MM.1S (cell line): Measurements from ENCODE around the gene CCR3.

ENCODE experiments used
- DNase-seq: peaks from one replicate; pipeline ENCODE4 v3.0.0-alpha.2; 2015
- H2AFZ ChIP-seq: fragments of 300-600 bp; sonication (generic); 2 replicates; pipeline ENCODE4 v1.6.0; 2016; ENCODE audit warnings: antibody characterized with exemption, low read length
- H3F3A ChIP-seq: fragments of 300-600 bp; sonication (generic); 2 replicates; pipeline ENCODE4 v1.6.1; 2016; ENCODE audit warnings: mild to moderate bottlenecking, antibody characterized with exemption, low read length, moderate library complexity, mixed read lengths; ENCODE audit not compliant: insufficient read depth
- H3K27ac ChIP-seq: fragments of 300-600 bp; sonication (generic); 2 replicates; pipeline ENCODE4 v1.5.1; 2016; ENCODE audit warnings: mild to moderate bottlenecking, low read length
- H3K27me3 ChIP-seq: fragments of 300-600 bp; sonication (generic); replicated peaks from 2 replicates; pipeline ENCODE4 v1.6.0; 2016; ENCODE audit warnings: low read length; ENCODE audit not compliant: insufficient read depth
- H3K36me3 ChIP-seq: fragments of 300-600 bp; sonication (generic); replicated peaks from 2 replicates; pipeline ENCODE4 v1.6.1; 2016; ENCODE audit warnings: mild to moderate bottlenecking, low read length, mixed read lengths; ENCODE audit not compliant: insufficient read depth
- H3K4me1 ChIP-seq: fragments of 300-600 bp; sonication (generic); 2 replicates; pipeline ENCODE4 v1.6.1; 2016; ENCODE audit warnings: low read length, mixed read lengths
- H3K4me2 ChIP-seq: fragments of 300-600 bp; sonication (generic); 2 replicates; pipeline ENCODE4 v1.6.0; 2016; ENCODE audit warnings: low read depth, low read length
- H3K4me3 ChIP-seq: fragments of 300-600 bp; sonication (generic); 2 replicates; pipeline ENCODE4 v1.5.1; 2016; ENCODE audit warnings: low read length, mixed read lengths
- H3K79me2 ChIP-seq: fragments of 300-600 bp; sonication (generic); 2 replicates; pipeline ENCODE4 v1.6.1; 2016; ENCODE audit warnings: mixed run types, low read length, mixed read lengths
- H3K9ac ChIP-seq: fragments of 300-600 bp; sonication (generic); 2 replicates; pipeline ENCODE4 v1.6.1; 2016; ENCODE audit warnings: low read length, mixed read lengths
- H3K9me2 ChIP-seq: fragments of 300-600 bp; sonication (generic); replicated peaks from 2 replicates; pipeline ENCODE4 v1.6.1; 2016; ENCODE audit warnings: mild to moderate bottlenecking, low read length, mixed read lengths; ENCODE audit not compliant: insufficient read depth
- H3K9me3 ChIP-seq: fragments of 300-600 bp; sonication (generic); replicated peaks from 2 replicates; pipeline ENCODE4 v1.6.1; 2016; ENCODE audit warnings: mild to moderate bottlenecking, low read length, mixed read lengths; ENCODE audit not compliant: insufficient read depth
- H4K20me1 ChIP-seq: fragments of 300-600 bp; sonication (generic); 2 replicates; pipeline ENCODE4 v1.6.1; 2016; ENCODE audit warnings: mild to moderate bottlenecking, low read length, moderate library complexity, mixed read lengths; ENCODE audit not compliant: insufficient read depth
- EZH2 ChIP-seq: fragments of 300-600 bp; sonication (generic); optimal IDR thresholded peaks from 2 replicates; pipeline ENCODE3; 2017; ENCODE audit warnings: low read depth, mild to moderate bottlenecking, antibody characterized with exemption, low read length, mixed read lengths
- EZH2phosphoT487 ChIP-seq: fragments of 300-600 bp; sonication (generic); IDR thresholded peaks from 2 replicates; pipeline ENCODE4 v1.6.1; 2018; ENCODE audit warnings: antibody characterized with exemption, low read length
- TF ChIP-seq, protein P1 (sequence below): fragments of 300-600 bp; sonication (generic); IDR thresholded peaks from 2 replicates; pipeline ENCODE4 v1.5.1; 2016; ENCODE audit warnings: antibody characterized with exemption, low read length, mixed read lengths

Gene CCR3

DNA sequence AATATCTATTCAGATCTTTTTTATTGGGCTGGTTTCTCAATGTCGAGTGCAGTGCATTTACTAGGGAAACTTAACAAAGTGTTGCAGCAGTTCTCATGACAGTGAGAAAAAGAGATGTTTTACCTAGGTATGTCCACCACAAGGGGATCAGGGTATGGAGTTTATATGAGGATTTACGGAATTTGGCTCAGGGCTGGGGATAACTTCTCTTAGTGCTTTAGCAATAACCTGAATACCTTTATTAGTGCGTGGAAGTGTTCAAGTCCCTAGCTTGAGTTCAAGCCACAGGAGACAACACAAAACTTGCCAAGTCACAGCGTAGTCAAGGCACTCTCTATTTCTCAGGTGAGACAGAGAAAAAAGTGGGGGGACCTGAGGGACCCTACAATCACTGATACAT is 3.9 kb upstream of the CCR3 start:
- DNase-seq: no peak
- no peaks in the 10 kb centered on the region for H4K20me1 ChIP-seq
- H3K79me2 ChIP-seq: no peaks in the 10 kb centered on the region
- TF ChIP-seq, protein P1, sequence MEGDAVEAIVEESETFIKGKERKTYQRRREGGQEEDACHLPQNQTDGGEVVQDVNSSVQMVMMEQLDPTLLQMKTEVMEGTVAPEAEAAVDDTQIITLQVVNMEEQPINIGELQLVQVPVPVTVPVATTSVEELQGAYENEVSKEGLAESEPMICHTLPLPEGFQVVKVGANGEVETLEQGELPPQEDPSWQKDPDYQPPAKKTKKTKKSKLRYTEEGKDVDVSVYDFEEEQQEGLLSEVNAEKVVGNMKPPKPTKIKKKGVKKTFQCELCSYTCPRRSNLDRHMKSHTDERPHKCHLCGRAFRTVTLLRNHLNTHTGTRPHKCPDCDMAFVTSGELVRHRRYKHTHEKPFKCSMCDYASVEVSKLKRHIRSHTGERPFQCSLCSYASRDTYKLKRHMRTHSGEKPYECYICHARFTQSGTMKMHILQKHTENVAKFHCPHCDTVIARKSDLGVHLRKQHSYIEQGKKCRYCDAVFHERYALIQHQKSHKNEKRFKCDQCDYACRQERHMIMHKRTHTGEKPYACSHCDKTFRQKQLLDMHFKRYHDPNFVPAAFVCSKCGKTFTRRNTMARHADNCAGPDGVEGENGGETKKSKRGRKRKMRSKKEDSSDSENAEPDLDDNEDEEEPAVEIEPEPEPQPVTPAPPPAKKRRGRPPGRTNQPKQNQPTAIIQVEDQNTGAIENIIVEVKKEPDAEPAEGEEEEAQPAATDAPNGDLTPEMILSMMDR: no peak
- TF ChIP-seq EZH2: no peak
- TF ChIP-seq EZH2phosphoT487: no peak
- H3K4me3 ChIP-seq: no peak overlapping the region
- no peak overlapping the region for H2AFZ ChIP-seq
- no peak overlapping the region for H3K27ac ChIP-seq
- no peak overlapping the region for H3K9ac ChIP-seq
- H3K4me1 ChIP-seq: peaks cover 8% of the 10 kb centered on the region
- no peaks in the 10 kb centered on the region for H3K36me3 ChIP-seq
- no peaks in the 10 kb centered on the region for H3K9me3 ChIP-seq
- no peaks in the 10 kb centered on the region for H3K9me2 ChIP-seq
- no peaks in the 10 kb centered on the region for H3F3A ChIP-seq
- H3K27me3 ChIP-seq: no peaks in the 10 kb centered on the region
- H3K4me2 ChIP-seq: no peak overlapping the region

DNA sequence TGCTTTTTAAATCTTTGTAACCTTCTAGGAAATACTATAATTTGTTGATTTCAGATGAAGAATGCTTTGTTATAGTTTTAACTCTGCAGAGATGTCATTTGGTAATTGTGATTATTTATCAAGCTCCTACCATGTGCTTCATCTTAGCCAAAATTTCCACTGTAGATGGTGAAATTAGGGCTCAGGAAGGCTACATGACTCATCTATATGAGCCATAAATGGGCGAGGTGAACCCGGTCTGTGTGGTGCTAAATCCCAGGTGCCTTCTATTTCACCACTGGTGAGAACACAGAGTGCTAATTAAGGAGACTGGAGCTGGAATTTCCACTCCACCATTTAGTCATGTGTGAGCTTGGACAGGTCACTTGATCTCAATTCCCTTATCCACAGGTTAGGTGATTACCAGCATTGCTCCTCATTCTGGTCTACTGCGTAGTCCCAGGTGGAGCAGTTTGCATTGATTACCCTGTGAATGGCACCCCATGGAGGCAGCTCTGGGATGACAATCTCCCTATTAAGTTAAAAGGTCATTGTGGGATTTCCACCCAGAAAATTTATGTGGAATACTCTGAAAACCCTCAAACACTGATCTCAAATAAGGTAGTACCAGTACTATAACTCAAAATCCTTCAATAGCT is 2.8 kb upstream of the CCR3 start:
- TF ChIP-seq, protein P1: no peak
- TF ChIP-seq EZH2phosphoT487: no peak
- TF ChIP-seq EZH2: no peak
- H3K9me2 ChIP-seq: no peaks in the 10 kb centered on the region
- no peak overlapping the region for H3K9ac ChIP-seq
- H3K36me3 ChIP-seq: no peaks in the 10 kb centered on the region
- DNase-seq: no peak
- no peak overlapping the region for H3K4me2 ChIP-seq
- H3K9me3 ChIP-seq: no peaks in the 10 kb centered on the region
- H2AFZ ChIP-seq: no peak overlapping the region
- H3K27me3 ChIP-seq: no peaks in the 10 kb centered on the region
- no peak overlapping the region for H3K27ac ChIP-seq
- no peak overlapping the region for H3K4me3 ChIP-seq
- H3F3A ChIP-seq: no peaks in the 10 kb centered on the region
- no peaks in the 10 kb centered on the region for H4K20me1 ChIP-seq
- no peaks in the 10 kb centered on the region for H3K79me2 ChIP-seq
- peaks cover 14% of the 10 kb centered on the region for H3K4me1 ChIP-seq

DNA sequence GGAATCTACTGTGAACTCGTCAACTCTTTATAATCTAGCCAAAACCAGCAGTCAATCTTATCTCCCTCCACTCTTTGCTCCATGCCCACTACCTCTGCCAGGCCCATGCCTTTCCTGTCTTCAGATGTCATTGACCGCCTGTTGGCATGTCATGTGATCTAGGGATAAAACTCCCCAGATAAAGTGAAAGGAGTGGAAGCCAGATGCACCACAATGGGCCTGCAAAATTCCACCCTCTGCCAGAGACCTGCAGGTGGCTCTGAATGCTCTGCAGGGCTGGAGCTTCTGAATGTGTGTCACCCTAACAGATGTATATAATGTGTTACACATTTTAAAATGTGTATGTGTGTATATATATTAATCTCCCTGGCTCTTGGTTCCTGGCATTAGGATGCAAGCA is 2.3 kb upstream of the CCR3 start:
- no peak for DNase-seq
- Histone ChIP-seq H3K79me2 (no peaks in the 10 kb centered on the region), H3F3A (no peaks in the 10 kb centered on the region), H2AFZ (no peak overlapping the region), H3K4me2 (no peak overlapping the region), H4K20me1 (no peaks in the 10 kb centered on the region), H3K9me3 (no peaks in the 10 kb centered on the region), H3K9me2 (no peaks in the 10 kb centered on the region), H3K4me3 (no peak overlapping the region), H3K27ac (no peak overlapping the region), H3K4me1 (peaks cover 18% of the 10 kb centered on the region), H3K9ac (no peak overlapping the region), H3K36me3 (no peaks in the 10 kb centered on the region), H3K27me3 (no peaks in the 10 kb centered on the region)
- TF ChIP-seq EZH2 (no peak), EZH2phosphoT487 (no peak)
- TF ChIP-seq, protein P1: no peak
